Measurements from ENCODE around the gene CCDC190.

DNA sequence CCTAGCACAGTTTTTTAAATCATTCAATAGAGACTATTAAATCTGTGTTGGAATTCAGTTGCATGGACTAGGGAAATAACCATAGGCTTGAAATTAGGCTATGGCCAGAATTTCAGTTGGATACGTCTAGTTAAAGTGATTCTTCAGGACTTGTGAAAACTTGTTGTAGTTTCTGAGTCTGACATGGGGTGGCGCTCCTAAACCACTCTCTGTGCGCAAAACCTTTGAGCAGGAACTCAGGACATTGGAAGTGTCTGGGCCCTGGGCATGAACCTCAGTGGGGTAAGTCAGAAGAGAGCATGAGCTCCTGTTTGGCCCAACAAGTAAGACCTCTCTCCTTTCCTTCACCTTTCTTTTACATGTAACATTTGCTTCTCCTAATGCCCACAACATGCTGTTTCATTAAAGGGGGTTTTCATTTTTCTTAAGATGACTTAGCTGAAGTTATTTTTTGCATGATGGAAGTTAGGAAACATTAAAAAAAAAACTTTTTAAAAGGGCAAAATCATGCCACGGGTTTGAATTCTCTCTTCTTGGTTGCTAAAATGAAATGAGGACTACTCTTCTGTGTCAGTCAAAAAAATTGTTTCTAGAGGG, 17.1 kb upstream of the CCDC190 start:
- TF ChIP-seq, protein P1, sequence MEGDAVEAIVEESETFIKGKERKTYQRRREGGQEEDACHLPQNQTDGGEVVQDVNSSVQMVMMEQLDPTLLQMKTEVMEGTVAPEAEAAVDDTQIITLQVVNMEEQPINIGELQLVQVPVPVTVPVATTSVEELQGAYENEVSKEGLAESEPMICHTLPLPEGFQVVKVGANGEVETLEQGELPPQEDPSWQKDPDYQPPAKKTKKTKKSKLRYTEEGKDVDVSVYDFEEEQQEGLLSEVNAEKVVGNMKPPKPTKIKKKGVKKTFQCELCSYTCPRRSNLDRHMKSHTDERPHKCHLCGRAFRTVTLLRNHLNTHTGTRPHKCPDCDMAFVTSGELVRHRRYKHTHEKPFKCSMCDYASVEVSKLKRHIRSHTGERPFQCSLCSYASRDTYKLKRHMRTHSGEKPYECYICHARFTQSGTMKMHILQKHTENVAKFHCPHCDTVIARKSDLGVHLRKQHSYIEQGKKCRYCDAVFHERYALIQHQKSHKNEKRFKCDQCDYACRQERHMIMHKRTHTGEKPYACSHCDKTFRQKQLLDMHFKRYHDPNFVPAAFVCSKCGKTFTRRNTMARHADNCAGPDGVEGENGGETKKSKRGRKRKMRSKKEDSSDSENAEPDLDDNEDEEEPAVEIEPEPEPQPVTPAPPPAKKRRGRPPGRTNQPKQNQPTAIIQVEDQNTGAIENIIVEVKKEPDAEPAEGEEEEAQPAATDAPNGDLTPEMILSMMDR (IDR thresholded peaks at IDR 0.05; ENCODE audit: control extremely low read depth in 1 of 3, insufficient read depth in 1 of 3, low read depth in 1 of 3, low read length in 3 of 3), result peak; percentile 45 to 92 (median 86)
- TF ChIP-seq ZNF274 (IDR thresholded peaks at IDR 0.05; ENCODE audit: borderline replicate concordance, extremely low read depth, low read length) (no peak), POLR2A (IDR thresholded peaks at IDR 0.05; ENCODE audit: control extremely low read depth in 1 of 2, low read depth in 2 of 2, low read length in 2 of 2) (no peak), EP300 (IDR thresholded peaks at IDR 0.05; ENCODE audit: borderline replicate concordance in 1 of 2, low read depth in 2 of 2, low read length in 2 of 2) (no peak), CBX5 (IDR thresholded peaks at IDR 0.05; ENCODE audit: low read depth, low read length) (no peak), HDAC2 (IDR thresholded peaks at IDR 0.05; ENCODE audit: borderline replicate concordance in 1 of 2, low read depth in 2 of 2, low read length in 2 of 2) (no peak), RFX5 (IDR thresholded peaks at IDR 0.05; ENCODE audit: borderline replicate concordance, low read depth, low read length) (no peak), POLR2AphosphoS5 (IDR thresholded peaks at IDR 0.05; ENCODE audit: low read depth, low read length) (no peak), EGR1 (IDR thresholded peaks at IDR 0.05; ENCODE audit: borderline replicate concordance, low read depth, low read length) (no peak), BACH1 (IDR thresholded peaks at IDR 0.05; ENCODE audit: low read length) (no peak)
- TF ChIP-seq, protein P2, sequence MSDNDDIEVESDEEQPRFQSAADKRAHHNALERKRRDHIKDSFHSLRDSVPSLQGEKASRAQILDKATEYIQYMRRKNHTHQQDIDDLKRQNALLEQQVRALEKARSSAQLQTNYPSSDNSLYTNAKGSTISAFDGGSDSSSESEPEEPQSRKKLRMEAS (IDR thresholded peaks at IDR 0.05), result no peak
